IPS DF 6.9 (cell line): ENCODE measurements around the gene MARCHF6.

ENCODE experiments used
- DNase-seq: peaks from one replicate; pipeline ENCODE4 v3.0.0-alpha.2; 2013; ENCODE audit warnings: low read depth, low spot score
- H3K27ac ChIP-seq: one replicate; pipeline ENCODE4 v1.5.1; 2013; ENCODE audit warnings: low read length, control low read depth
- H3K27me3 ChIP-seq: 2 replicates; pipeline ENCODE4 v1.6.1; 2013; ENCODE audit warnings: mild to moderate bottlenecking, low read length; ENCODE audit not compliant: control insufficient read depth, insufficient read depth
- H3K36me3 ChIP-seq: 2 replicates; pipeline ENCODE4 v1.6.1; 2013; ENCODE audit warnings: low read length; ENCODE audit not compliant: control insufficient read depth, insufficient read depth
- H3K4me1 ChIP-seq: 2 replicates; pipeline ENCODE4 v1.6.1; 2013; ENCODE audit warnings: low read length; ENCODE audit not compliant: control insufficient read depth, insufficient read depth
- H3K4me3 ChIP-seq: 2 replicates; pipeline ENCODE4 v1.5.1; 2013; ENCODE audit warnings: mild to moderate bottlenecking, low read length
- H3K9me3 ChIP-seq: 2 replicates; pipeline ENCODE4 v1.6.1; 2013; ENCODE audit warnings: low read length, inconsistent platforms; ENCODE audit not compliant: control insufficient read depth, insufficient read depth
- WGBS: extraction: QIAGEN DNeasy Blood & Tissue Kit; methylation state at CpG from one replicate; pipeline ENCODE4 v1.1.7; 2013; ENCODE audit warnings: mixed read lengths, missing lambda C conversion rate; ENCODE audit not compliant: insufficient read length, insufficient coverage; 5-methylcytosine and 5-hydroxymethylcytosine counted together

The MARCHF6 gene, protein sequence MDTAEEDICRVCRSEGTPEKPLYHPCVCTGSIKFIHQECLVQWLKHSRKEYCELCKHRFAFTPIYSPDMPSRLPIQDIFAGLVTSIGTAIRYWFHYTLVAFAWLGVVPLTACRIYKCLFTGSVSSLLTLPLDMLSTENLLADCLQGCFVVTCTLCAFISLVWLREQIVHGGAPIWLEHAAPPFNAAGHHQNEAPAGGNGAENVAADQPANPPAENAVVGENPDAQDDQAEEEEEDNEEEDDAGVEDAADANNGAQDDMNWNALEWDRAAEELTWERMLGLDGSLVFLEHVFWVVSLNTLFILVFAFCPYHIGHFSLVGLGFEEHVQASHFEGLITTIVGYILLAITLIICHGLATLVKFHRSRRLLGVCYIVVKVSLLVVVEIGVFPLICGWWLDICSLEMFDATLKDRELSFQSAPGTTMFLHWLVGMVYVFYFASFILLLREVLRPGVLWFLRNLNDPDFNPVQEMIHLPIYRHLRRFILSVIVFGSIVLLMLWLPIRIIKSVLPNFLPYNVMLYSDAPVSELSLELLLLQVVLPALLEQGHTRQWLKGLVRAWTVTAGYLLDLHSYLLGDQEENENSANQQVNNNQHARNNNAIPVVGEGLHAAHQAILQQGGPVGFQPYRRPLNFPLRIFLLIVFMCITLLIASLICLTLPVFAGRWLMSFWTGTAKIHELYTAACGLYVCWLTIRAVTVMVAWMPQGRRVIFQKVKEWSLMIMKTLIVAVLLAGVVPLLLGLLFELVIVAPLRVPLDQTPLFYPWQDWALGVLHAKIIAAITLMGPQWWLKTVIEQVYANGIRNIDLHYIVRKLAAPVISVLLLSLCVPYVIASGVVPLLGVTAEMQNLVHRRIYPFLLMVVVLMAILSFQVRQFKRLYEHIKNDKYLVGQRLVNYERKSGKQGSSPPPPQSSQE

DNA sequence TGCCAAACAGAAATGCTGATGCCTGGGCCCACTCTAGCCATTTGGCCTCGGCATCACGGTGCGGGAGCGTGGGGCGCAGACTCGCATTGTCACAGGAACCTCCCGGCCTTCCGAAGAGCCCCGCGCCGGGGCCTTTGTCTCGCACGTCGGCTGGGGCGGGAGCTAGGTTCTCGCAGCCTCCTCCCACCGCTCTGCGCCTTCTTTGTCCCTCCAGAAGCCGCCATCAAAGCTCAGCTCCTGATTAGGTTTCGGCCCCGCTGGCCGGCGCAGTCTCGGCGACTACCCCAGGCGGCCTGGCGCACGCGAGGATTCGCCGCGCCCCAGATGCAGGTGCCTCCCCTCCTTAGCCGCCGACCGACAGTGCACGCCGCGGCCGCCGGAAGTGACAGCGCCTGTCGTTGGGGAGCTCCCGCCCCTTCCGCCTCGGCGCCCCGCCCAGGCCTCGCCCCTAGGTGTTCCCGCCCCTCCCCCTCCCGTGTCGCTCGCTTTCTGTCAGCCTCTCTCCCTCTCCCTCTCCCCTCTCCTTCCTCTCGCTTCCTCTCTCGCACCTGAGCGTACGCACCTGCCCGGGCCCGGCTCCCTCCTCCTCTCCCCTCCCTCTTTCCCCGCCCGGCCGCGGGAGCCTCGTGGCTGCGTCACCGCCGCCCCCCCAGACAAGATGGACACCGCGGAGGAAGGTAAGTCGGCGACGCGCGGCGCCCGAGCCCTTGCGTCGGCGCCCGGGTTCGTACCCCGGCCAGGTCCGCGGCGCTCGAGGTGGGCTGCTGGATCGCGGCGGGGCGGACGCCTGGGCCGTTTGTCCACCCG lies at the start of gene MARCHF6:
Gene MARCHF6 (plus strand): TSS at position 455 of the 807 bp plus-strand sequence. CDS start 204 bp downstream, at position 659.
- Histone ChIP-seq H3K27ac (no peak within 1 kb of the TSS), H3K9me3 (no peaks in the 10 kb centered on the region), H3K4me1 (peaks cover 4% of the 10 kb centered on the region), H3K4me3 (peak within 1 kb of the TSS; percentile 67), H3K36me3 (no peaks in the 10 kb centered on the region), H3K27me3 (no peaks in the 10 kb centered on the region)
- DNase-seq: peak; percentile 84
- no CpG with 5 or more reads among the region's 92 CpGs for whole genome bisulfite sequencing

DNA sequence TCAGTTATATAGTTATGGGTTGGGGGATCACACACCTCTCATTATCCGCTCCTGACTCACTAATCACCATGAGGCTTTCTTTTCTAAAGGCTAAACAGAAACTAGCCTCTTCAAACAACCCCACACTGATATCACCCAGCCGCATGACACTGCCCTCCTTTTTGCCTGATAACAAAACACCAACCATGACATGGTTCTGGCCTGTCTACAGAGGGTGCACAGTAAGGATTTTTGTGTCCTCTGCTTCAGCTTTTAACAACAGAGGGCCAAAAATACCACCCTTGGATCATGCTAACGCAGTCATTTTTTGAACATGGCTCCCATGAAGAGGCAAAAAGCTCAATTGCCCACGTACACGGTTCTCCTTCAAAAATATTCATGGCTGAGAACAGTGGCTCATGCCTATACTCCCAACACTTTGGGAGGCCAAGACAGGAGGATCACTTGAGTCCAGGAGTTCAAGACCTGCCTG lies 49.8 kb upstream of the MARCHF6 start:
- Histone ChIP-seq H3K27ac (no peak overlapping the region), H3K36me3 (0 out of 2 replicates have a peak, but pooled peaks cover 2% of the 10 kb centered on the region), H3K9me3 (no peaks in the 10 kb centered on the region), H3K4me3 (no peak overlapping the region), H3K27me3 (no peaks in the 10 kb centered on the region), H3K4me1 (0 out of 2 replicates have a peak, but pooled peaks cover 1% of the 10 kb centered on the region)
- WGBS: no CpG with 5 or more reads among the region's 5 CpGs
- no peak for DNase-seq

DNA sequence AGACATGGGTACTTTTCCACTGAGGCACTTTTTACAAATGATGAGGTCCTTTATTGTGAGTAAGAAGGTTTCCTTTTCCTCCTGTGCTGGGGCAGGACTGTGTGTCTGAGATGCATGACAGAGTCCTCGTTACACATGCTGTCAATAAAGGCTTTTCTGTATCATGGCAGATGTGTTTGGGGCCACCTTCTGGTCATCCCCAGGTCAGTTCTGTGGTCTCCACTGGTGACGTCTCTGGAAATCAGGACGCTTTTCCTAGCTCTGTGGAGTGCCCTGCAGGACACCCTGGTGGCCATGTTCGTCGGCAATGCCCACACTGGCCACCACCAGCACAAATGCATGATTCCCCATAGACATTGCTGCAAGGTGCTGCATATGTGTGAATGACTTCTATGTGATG lies 48.6 kb upstream of the MARCHF6 start:
- no peak overlapping the region for H3K27ac ChIP-seq
- WGBS: no CpG with 5 or more reads among the region's 5 CpGs
- DNase-seq: no peak
- H3K36me3 ChIP-seq: 0 out of 2 replicates have a peak, but pooled peaks cover under 1% of the 10 kb centered on the region
- no peaks in the 10 kb centered on the region for H3K9me3 ChIP-seq
- H3K4me1 ChIP-seq: 0 out of 2 replicates have a peak, but pooled peaks cover 1% of the 10 kb centered on the region
- H3K27me3 ChIP-seq: no peaks in the 10 kb centered on the region
- no peak overlapping the region for H3K4me3 ChIP-seq

DNA sequence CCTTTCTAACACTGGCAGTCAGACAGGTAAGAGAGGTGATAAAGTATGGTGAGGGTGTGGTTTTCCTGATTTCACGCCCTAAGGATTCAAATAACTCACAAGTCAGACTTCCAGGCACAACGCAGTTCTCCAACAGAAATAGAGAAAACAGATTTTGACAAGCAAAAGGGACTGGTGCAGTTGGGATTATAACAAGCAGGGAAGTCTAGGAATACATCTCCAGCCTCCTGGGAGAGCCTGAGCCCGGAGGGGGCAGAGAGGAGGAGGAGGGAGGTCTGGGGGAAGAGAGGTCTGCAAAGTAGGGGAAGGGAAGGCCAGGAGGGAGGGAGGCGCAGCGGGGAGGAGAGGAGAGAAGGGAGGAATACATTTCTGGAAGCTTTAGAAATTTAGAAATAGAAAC lies 47.4 kb upstream of the MARCHF6 start:
- H3K36me3 ChIP-seq: no peaks in the 10 kb centered on the region
- H3K4me3 ChIP-seq: no peak overlapping the region
- H3K4me1 ChIP-seq: 0 out of 2 replicates have a peak, but pooled peaks cover 1% of the 10 kb centered on the region
- no peaks in the 10 kb centered on the region for H3K9me3 ChIP-seq
- no peak overlapping the region for H3K27ac ChIP-seq
- WGBS: no CpG with 5 or more reads among the region's 5 CpGs
- no peak for DNase-seq
- H3K27me3 ChIP-seq: no peaks in the 10 kb centered on the region

DNA sequence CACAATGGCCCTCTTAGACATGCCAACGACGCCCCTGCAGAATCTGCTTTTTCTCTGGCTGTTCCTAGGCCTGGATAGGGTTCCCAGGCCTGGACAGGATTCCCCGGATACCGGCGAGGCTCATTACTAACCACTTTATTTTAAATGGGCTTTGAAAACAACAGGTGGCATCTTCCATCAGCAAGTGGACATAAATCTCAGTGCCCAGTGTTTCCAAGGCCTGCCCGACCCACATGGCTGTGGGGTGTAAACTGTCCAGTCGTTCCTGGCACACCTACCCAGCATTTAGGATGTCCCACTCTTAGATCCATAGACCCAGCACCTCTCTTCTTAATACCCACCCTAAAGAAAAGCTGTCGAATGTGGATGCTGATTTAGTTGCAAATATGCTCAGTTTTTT lies 46.7 kb upstream of the MARCHF6 start:
- no peaks in the 10 kb centered on the region for H3K36me3 ChIP-seq
- H3K9me3 ChIP-seq: no peaks in the 10 kb centered on the region
- whole genome bisulfite sequencing: no CpG with 5 or more reads among the region's 8 CpGs
- H3K4me3 ChIP-seq: no peak overlapping the region; the same call in 1 of the 2 replicates
- H3K27ac ChIP-seq: no peak overlapping the region
- DNase-seq: no peak
- H3K27me3 ChIP-seq: no peaks in the 10 kb centered on the region
- 0 out of 2 replicates have a peak, but pooled peaks cover 1% of the 10 kb centered on the region for H3K4me1 ChIP-seq

DNA sequence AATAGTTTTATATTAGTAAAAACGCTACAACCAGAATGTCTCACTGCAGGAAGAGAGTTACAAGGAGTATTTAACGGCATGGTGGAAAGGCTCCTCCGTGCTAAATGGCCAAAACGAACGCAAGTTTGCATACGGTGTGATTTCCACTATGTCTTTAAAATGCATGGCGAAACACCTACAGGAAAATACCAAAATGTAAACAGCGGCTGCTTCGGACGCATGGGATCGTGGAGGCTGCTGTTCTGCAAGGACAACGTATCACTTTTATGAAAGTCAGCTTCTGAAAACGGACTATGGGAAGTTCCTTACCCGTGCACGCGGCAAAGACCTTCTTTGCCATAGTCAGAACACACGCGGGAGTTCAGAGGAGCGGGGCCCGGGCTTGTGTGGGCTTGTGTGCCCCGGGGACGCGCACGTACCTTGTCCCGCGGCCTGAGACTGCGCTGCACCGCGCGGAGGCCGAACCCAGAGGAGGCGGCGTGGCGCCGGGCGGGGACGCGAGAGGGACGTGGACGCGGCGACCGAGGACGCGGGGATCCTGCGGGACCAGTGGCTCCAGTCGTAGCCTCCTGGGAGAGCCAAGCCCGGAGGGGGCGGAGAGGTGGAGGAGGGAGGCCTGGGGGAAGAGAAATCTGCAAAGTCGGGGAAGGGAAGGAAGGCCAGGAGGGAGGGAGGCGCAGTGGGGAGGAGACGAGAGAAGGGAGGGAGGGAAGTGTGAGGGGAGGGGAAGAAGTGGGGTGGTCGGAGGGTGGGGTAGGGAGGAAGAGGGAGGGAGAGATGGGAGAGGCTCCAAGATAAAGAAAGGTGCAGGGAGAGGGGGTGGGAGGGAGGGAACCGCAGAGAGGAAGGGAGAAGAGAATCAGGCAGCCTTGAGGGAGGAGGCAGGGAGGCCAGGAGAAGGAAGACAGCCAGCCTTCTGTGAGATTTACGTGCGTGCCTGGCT lies 46.0 kb upstream of the MARCHF6 start, which contains the start of gene CMBL:
Gene CMBL (minus strand): TSS at position 697 of the 943 bp plus-strand sequence. CDS start 17,140 bp downstream, outside the sequence.
- Histone ChIP-seq H3K4me1 (0 out of 2 replicates have a peak, but pooled peaks cover 1% of the 10 kb centered on the region), H3K9me3 (no peaks in the 10 kb centered on the region), H3K27me3 (no peaks in the 10 kb centered on the region), H3K4me3 (peak within 1 kb of the TSS; percentile 79), H3K36me3 (no peaks in the 10 kb centered on the region), H3K27ac (no peak within 1 kb of the TSS)
- no peak for DNase-seq
- WGBS: no CpG with 5 or more reads among the region's 56 CpGs

DNA sequence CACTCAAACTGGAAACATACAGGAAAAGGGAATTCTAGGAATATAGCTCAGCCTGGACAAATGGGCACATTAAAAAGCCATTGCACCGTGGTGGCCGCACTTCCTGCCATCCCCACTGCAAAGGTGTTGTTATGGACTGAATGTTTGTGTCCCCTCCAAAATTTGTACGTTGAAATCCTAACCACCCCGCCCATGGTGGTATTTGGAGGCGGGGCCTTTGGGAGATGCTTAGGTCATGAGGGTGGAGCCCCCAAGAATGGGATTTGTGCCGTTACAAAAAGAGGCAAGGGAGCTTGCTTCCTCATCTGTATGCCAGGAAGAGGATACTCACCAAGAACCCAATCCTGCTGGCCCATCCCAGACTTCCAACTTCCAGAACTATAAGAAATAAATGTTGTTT lies 44.7 kb upstream of the MARCHF6 start:
- Histone ChIP-seq H3K36me3 (no peaks in the 10 kb centered on the region), H3K27ac (no peak overlapping the region)
- WGBS: no CpG with 5 or more reads among the region's 6 CpGs

DNA sequence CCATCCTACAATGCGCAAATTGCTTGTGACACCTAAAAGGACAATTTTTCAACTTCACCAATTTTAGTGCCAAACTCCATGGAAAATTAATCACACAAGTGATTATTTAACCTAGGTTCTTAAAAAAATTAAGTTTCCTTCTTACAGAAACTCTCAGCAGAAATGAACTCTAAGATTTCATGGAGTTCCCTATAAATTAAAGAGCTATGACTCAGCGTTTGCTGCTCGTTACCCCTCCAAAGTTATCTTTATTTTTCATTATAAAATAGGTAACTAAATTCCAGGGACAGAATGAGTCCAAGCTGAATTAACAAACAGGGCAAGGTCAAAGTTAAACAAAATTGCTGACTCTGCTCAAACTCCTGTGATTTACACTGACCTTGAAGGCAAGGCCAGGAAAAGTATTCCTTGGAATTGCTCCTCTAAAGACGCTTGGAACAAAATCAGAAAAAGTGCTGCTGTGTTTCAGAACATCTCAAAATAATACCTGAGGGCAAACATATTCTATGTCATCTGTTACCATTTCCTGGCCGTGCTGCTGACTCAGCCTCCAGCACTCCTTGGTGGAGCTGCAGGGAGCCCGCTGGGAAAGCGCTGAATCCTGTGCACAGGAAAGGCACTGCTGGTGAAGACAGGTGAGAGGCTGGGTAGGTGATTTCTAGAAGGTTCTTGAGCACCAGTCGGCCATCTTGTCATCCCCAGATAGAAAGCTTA lies 43.3 kb upstream of the MARCHF6 start:
- H3K4me3 ChIP-seq: no peak overlapping the region
- WGBS: no CpG with 5 or more reads among the region's 8 CpGs
- no peaks in the 10 kb centered on the region for H3K9me3 ChIP-seq
- no peak overlapping the region for H3K27ac ChIP-seq
- DNase-seq: no peak
- H3K27me3 ChIP-seq: no peaks in the 10 kb centered on the region
- H3K36me3 ChIP-seq: no peaks in the 10 kb centered on the region
- H3K4me1 ChIP-seq: 0 out of 2 replicates have a peak, but pooled peaks cover 1% of the 10 kb centered on the region

More for the DNA sequence above, 44.7 kb upstream of the MARCHF6 start:
- Histone ChIP-seq H3K4me3 (no peak overlapping the region), H3K27me3 (no peaks in the 10 kb centered on the region), H3K4me1 (0 out of 2 replicates have a peak, but pooled peaks cover 1% of the 10 kb centered on the region), H3K9me3 (no peaks in the 10 kb centered on the region)
- no peak for DNase-seq
